Measurements from ENCODE around the gene NOTUM. TPM values are rescaled to one million over a fixed set of nuclear protein-coding genes. Genes with fewer than 3 reads are reported as not detected.

NOTUM gene
- total and polyA plus RNA-seq, 2 experiments from 2014 or later = 0.29 to 1.6 TPM

DNA sequence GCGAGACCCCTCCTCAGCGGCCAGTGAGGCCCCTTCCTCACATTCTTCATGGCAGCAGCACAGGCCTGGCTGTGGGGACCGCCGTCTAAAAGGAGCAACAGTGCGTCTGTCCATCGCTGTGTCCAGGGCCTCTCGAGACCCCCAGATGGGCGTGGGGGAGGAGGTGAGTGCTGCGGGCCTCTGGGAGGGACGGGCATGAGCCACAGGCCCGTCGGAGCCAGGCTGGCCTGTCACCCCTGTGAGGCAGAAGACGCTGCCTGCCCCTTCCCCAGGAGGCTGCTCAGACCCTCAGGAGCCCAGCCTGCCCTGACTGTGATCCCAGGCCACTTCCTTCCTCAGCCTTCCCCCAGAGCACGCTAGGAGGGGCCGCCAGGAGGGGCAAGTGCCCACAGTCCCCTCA lies 21.8 kb downstream of the NOTUM start:
- Mint-ChIP-seq H3K4me3 (no peak overlapping the region; the same call in 2 of the 3 replicates), H3K27me3 (ENCODE audit: insufficient read depth, low read depth, poor library complexity) (peaks cover 35% of the 10 kb centered on the region), H3K27ac (no peak overlapping the region), H3K36me3 (ENCODE audit: low read depth) (peaks cover 18% of the 10 kb centered on the region), H3K9me3 (no peaks in the 10 kb centered on the region), H3K4me1 (peaks cover 23% of the 10 kb centered on the region)
- H3K79me2 ChIP-seq (replicated peaks; ENCODE audit: insufficient read depth) = peaks cover 12% of the 10 kb centered on the region; the same call in 1 of the 2 replicates
- no peak overlapping the region for H2AFZ ChIP-seq
- ATAC-seq = no peak
- H3K9me2 ChIP-seq (ENCODE audit: insufficient read depth) = no peaks in the 10 kb centered on the region
- H3K36me3 ChIP-seq (ENCODE audit: insufficient read depth) = no peaks in the 10 kb centered on the region
- peaks cover 4% of the 10 kb centered on the region; the same call in 1 of the 2 replicates for H3K27me3 ChIP-seq (ENCODE audit: insufficient read depth)
- no peak overlapping the region for H3K4me2 ChIP-seq
- DNase-seq (ENCODE audit: low spot score) = no peak
- H4K20me1 ChIP-seq (replicated peaks; ENCODE audit: insufficient read depth) = no peaks in the 10 kb centered on the region; the same call in 1 of the 2 replicates
- no peak overlapping the region for H3K4me3 ChIP-seq
- H3K27ac ChIP-seq (ENCODE audit: low read depth) = no peak overlapping the region
- H3K4me1 ChIP-seq (ENCODE audit: insufficient read depth) = peaks cover 10% of the 10 kb centered on the region
- TF ChIP-seq CTCF (conservative IDR thresholded peaks at IDR 0.05; ENCODE audit: low read depth in 2 of 2) = 0 out of 4 replicates have a peak, but pooled peaks of 1 of the 2 experiments have one; percentile 5
- no peak for TF ChIP-seq ZNF114 (CRISPR knock-in tag; IDR thresholded peaks at IDR 0.05)
- peaks cover 10% of the 10 kb centered on the region; the same call in 1 of the 2 replicates for H3F3A ChIP-seq (replicated peaks; ENCODE audit: low read depth)

DNA sequence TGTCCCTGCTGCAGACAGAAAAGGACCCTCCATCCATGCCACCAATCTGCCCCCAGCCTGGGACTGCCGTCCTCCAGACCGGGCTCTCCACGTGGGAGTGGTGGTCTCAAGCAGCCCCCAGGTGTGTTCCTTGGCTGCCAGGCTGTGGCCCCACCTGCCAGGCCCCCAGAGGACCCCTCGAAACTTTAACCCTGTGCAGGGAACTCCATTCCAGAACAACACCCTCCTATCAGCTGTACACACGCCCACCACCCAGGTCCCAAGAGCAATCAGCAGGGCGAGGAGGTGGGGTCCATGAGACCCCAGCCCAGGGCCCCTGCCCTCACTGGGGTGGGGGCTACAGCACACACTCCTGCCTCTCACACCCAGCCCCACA lies 25.3 kb downstream of the NOTUM start:
- Mint-ChIP-seq H3K4me3 (peak overlapping the region; percentile 93), H3K27ac (no peak overlapping the region), H3K27me3 (ENCODE audit: insufficient read depth, low read depth, poor library complexity) (peaks cover 30% of the 10 kb centered on the region), H3K36me3 (ENCODE audit: low read depth) (peaks cover 38% of the 10 kb centered on the region), H3K4me1 (peaks cover 16% of the 10 kb centered on the region), H3K9me3 (no peaks in the 10 kb centered on the region)
- H3K27me3 ChIP-seq (ENCODE audit: insufficient read depth) = peaks cover 4% of the 10 kb centered on the region; the same call in 1 of the 2 replicates
- no peaks in the 10 kb centered on the region for H3K9me2 ChIP-seq (ENCODE audit: insufficient read depth)
- TF ChIP-seq, protein P1, sequence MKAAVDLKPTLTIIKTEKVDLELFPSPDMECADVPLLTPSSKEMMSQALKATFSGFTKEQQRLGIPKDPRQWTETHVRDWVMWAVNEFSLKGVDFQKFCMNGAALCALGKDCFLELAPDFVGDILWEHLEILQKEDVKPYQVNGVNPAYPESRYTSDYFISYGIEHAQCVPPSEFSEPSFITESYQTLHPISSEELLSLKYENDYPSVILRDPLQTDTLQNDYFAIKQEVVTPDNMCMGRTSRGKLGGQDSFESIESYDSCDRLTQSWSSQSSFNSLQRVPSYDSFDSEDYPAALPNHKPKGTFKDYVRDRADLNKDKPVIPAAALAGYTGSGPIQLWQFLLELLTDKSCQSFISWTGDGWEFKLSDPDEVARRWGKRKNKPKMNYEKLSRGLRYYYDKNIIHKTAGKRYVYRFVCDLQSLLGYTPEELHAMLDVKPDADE (IDR thresholded peaks at IDR 0.05) = no peak
- no peaks in the 10 kb centered on the region; the same call in 1 of the 2 replicates for H4K20me1 ChIP-seq (replicated peaks; ENCODE audit: insufficient read depth)
- ATAC-seq (no peak), DNase-seq (ENCODE audit: low spot score) (no peak)
- H3K4me3 ChIP-seq = peak overlapping the region; percentile 86
- no peak overlapping the region for H3K27ac ChIP-seq (ENCODE audit: low read depth)
- H3K36me3 ChIP-seq (ENCODE audit: insufficient read depth) = no peaks in the 10 kb centered on the region
- peaks cover 12% of the 10 kb centered on the region; the same call in 1 of the 2 replicates for H3K79me2 ChIP-seq (replicated peaks; ENCODE audit: insufficient read depth)
- H2AFZ ChIP-seq = no peak overlapping the region
- peaks cover 17% of the 10 kb centered on the region for H3F3A ChIP-seq (replicated peaks; ENCODE audit: low read depth)
- no peaks in the 10 kb centered on the region for H3K4me1 ChIP-seq (ENCODE audit: insufficient read depth)
- peak overlapping the region; percentile 95 for H3K4me2 ChIP-seq

DNA sequence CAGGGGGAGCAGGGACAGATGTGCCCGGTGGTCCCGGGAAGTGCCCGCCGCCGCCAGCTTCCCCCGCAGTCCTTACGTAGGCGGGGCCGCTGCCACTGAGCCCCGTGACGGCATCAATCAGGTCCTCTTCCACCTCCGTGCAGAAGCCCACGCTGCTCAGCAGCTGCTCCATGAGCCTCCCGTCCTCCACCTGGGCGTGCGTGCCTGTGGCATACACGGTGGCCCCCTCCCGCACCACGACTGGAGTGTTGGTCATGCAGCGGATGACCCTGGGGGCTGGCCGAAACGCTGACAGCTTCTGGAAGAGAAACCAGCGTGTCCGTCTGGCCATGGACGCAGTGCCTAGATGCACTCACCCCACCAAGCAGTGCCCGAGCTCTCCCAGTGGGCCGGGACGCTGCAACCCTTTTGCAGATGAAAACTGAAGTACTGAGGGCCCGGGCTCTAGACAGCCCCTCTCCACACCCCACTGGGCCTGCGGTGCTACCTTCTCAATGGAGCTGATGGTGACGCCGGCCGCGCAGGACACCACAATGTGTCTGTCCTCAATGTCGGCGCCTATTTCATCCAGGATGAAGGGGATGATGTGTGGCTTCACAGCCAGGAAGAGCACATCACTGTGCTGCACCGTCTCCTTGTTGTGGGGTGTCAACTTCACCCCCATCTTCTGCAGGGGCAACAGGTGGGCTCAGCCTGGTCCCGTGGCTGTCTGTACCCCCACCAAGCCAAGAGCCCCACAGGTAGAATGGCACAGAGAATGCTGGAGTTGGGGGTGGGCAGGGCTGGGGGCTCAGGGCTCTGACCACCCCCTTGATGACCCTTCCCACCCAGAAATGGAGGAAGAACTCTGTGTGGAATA lies 25.9 kb downstream of the NOTUM start:
- peaks cover 17% of the 10 kb centered on the region for H3F3A ChIP-seq (replicated peaks; ENCODE audit: low read depth)
- H3K27me3 ChIP-seq (ENCODE audit: insufficient read depth) = peaks cover 4% of the 10 kb centered on the region; the same call in 1 of the 2 replicates
- no peak overlapping the region for H2AFZ ChIP-seq
- H3K36me3 Mint-ChIP-seq (ENCODE audit: low read depth) = peaks cover 38% of the 10 kb centered on the region
- H4K20me1 ChIP-seq (replicated peaks; ENCODE audit: insufficient read depth) = no peaks in the 10 kb centered on the region; the same call in 1 of the 2 replicates
- H3K9me3 Mint-ChIP-seq = no peaks in the 10 kb centered on the region
- no peak overlapping the region for H3K27ac Mint-ChIP-seq
- H3K36me3 ChIP-seq (ENCODE audit: insufficient read depth) = no peaks in the 10 kb centered on the region
- H3K79me2 ChIP-seq (replicated peaks; ENCODE audit: insufficient read depth) = peaks cover 12% of the 10 kb centered on the region; the same call in 1 of the 2 replicates
- peak overlapping the region; percentile 93 for H3K4me3 Mint-ChIP-seq
- H3K27ac ChIP-seq (ENCODE audit: low read depth) = no peak overlapping the region
- no peak overlapping the region for H3K4me2 ChIP-seq
- H3K4me1 ChIP-seq (ENCODE audit: insufficient read depth) = no peaks in the 10 kb centered on the region
- DNase-seq (ENCODE audit: low spot score) (no peak), ATAC-seq (no peak)
- H3K4me3 ChIP-seq = no peak overlapping the region; the same call in 1 of the 2 replicates
- no peaks in the 10 kb centered on the region for H3K9me2 ChIP-seq (ENCODE audit: insufficient read depth)
- H3K4me1 Mint-ChIP-seq = peaks cover 14% of the 10 kb centered on the region
- peaks cover 29% of the 10 kb centered on the region for H3K27me3 Mint-ChIP-seq (ENCODE audit: insufficient read depth, low read depth, poor library complexity)
- TF ChIP-seq CREB1 (CRISPR knock-in tag; IDR thresholded peaks at IDR 0.05; ENCODE audit: low read depth) (no peak), POLR2AphosphoS5 (IDR thresholded peaks at IDR 0.05; ENCODE audit: low read depth) (no peak; the same call in 1 of the 2 replicates), NANOG (IDR thresholded peaks at IDR 0.05; ENCODE audit: borderline replicate concordance) (no peak)

Measured in GM23338 (cell line).